A549 (cell line): Measurements from ENCODE around the gene KCNMA1. TPM values are rescaled to one million over a fixed set of nuclear protein-coding genes. Genes with fewer than 3 reads are reported as not detected.

ENCODE experiments used
- ATAC-seq, 2 experiments: fragments of 200-7000 bp in 1 of 2; fragments of >200 bp in 1 of 2; cut with Nextera tagmentation in 1 of 2; cut with Tn5 transposase in 1 of 2; 3 replicates each; pipeline versions ENCODE4 v1.8.0 to v1.9.1; 2018 to 2020; ENCODE audit warnings: mild to moderate bottlenecking in 1 of 2, moderate library complexity in 1 of 2
- CTCF ChIA-PET: fragments of 300-600 bp; sonication (Branson Sonifier 250); formaldehyde crosslinking; extraction: SDS; loops from one replicate; lab custom pipeline; 2021; ENCODE audit warnings: antibody characterized with exemption, inconsistent platforms; lab: Yijun Ruan, JAX
- POLR2A ChIA-PET: fragments of 350-600 bp; formaldehyde crosslinking; extraction: SDS; loops from one replicate; lab custom pipeline; 2021; ENCODE audit warnings: antibody characterized with exemption, inconsistent platforms; lab: Yijun Ruan, JAX
- DNase-seq, 2 experiments: peaks; one replicate each; pipeline versions ENCODE4 v3.0.0 to v3.0.0-alpha.2; 2011 to 2016; ENCODE audit warnings: low read depth in 1 of 2, low spot score in 1 of 2
- FAIRE-seq: peaks from 2 replicates; lab custom pipeline; 2011; peaks lifted over from hg19 to GRCh38; lab: Jason Lieb, UNC
- H3K27ac ChIP-seq, 2 experiments: fragments of >200 bp; sonication (Bioruptor Twin); formaldehyde crosslinking; 3 replicates each; pipeline ENCODE4 v1.5.1; 2016 to 2017
- H3K4me1 ChIP-seq: fragments of >200 bp; sonication (Bioruptor Twin); formaldehyde crosslinking; 3 replicates; pipeline ENCODE4 v1.6.1; 2016
- H3K4me2 ChIP-seq: fragments of >200 bp; sonication (Bioruptor Twin); formaldehyde crosslinking; 3 replicates; pipeline ENCODE4 v1.6.1; 2016
- H3K4me3 ChIP-seq: fragments of >200 bp; sonication (Bioruptor Twin); formaldehyde crosslinking; 3 replicates; pipeline ENCODE4 v1.5.1; 2016
- H3K9me3 ChIP-seq: fragments of >200 bp; sonication (Bioruptor Twin); formaldehyde crosslinking; 3 replicates; pipeline ENCODE4 v1.6.1; 2016
- CBX2 ChIP-seq: fragments of 200-600 bp; sonication (generic); IDR thresholded peaks from 2 replicates; pipeline ENCODE4 v1.6.1; 2016; ENCODE audit warnings: low read depth, mild to moderate bottlenecking, borderline replicate concordance
- CBX8 ChIP-seq: fragments of 200-600 bp; sonication (generic); IDR thresholded peaks from 2 replicates; pipeline ENCODE4 v1.6.1; 2016
- EHMT2 ChIP-seq: fragments of 200-600 bp; sonication (generic); IDR thresholded peaks from 2 replicates; pipeline ENCODE4 v1.6.1; 2016; ENCODE audit warnings: antibody characterized with exemption, low read depth, mild to moderate bottlenecking, moderate library complexity
- FOSL2 ChIP-seq, 2 experiments: fragments of 450-650 bp in 1 of 2; fragments of >200 bp in 1 of 2; sonication (Bioruptor Twin) in 1 of 2; formaldehyde crosslinking; IDR thresholded peaks; 2 replicates each; pipeline versions ENCODE4 v1.5.0 to v1.6.1; 2016 to 2020; ENCODE audit warnings: mild to moderate bottlenecking in 1 of 2, moderate library complexity in 1 of 2
- HEYL ChIP-seq: fragments of 250-450 bp; sonication (Bioruptor Pico); IDR thresholded peaks from 2 replicates; pipeline ENCODE4 v1.8.0; 2021; ENCODE audit warnings: mild to moderate bottlenecking, moderate library complexity
- HMGXB4 ChIP-seq: fragments of 250-450 bp; sonication (Bioruptor Pico); IDR thresholded peaks from 2 replicates; pipeline ENCODE4 v1.5.0; 2021; ENCODE audit warnings: mild to moderate bottlenecking, moderate library complexity, borderline replicate concordance
- JUNB ChIP-seq: fragments of >200 bp; sonication (Bioruptor Twin); formaldehyde crosslinking; IDR thresholded peaks from 2 replicates; pipeline ENCODE4 v1.6.1; 2016
- KDM5A ChIP-seq: fragments of 200-600 bp; sonication (generic); IDR thresholded peaks from 2 replicates; pipeline ENCODE4 v1.6.1; 2016; ENCODE audit warnings: antibody characterized with exemption, mild to moderate bottlenecking
- MAX ChIP-seq: IDR thresholded peaks from 2 replicates; pipeline ENCODE4 v1.6.1; 2012
- MAZ ChIP-seq: fragments of 150-350 bp; IDR thresholded peaks from 2 replicates; pipeline ENCODE4 v1.6.1; 2014; ENCODE audit warnings: antibody characterized with exemption, low read depth, low read length, borderline replicate concordance
- PHF8 ChIP-seq: fragments of 200-600 bp; sonication (generic); IDR thresholded peaks from 2 replicates; pipeline ENCODE4 v1.6.1; 2016; ENCODE audit warnings: low read depth, mild to moderate bottlenecking, antibody characterized with exemption, moderate library complexity, borderline replicate concordance
- RCOR1 ChIP-seq: fragments of 150-350 bp; IDR thresholded peaks from 2 replicates; pipeline ENCODE4 v1.6.1; 2014; ENCODE audit warnings: antibody characterized with exemption, low read length, low read depth
- RFX5 ChIP-seq: fragments of 450-650 bp; IDR thresholded peaks from 2 replicates; pipeline ENCODE4 v1.7.1; 2014; ENCODE audit warnings: antibody characterized with exemption, mild to moderate bottlenecking, moderate library complexity
- RNF2 ChIP-seq: fragments of 200-600 bp; sonication (generic); IDR thresholded peaks from 2 replicates; pipeline ENCODE4 v1.6.1; 2016; ENCODE audit warnings: low read depth, mild to moderate bottlenecking, antibody characterized with exemption, moderate library complexity, borderline replicate concordance
- SMC3 ChIP-seq: fragments of >200 bp; sonication (Bioruptor Twin); formaldehyde crosslinking; IDR thresholded peaks from 3 replicates; pipeline ENCODE4 v1.6.1; 2018; ENCODE audit warnings: inconsistent platforms
- SREBF2 ChIP-seq: fragments of 450-650 bp; IDR thresholded peaks from 2 replicates; pipeline ENCODE4 v1.6.1; 2014; ENCODE audit warnings: mild to moderate bottlenecking, moderate library complexity
- TFCP2L1 ChIP-seq: fragments of 250-450 bp; sonication (Bioruptor Pico); IDR thresholded peaks from 2 replicates; pipeline ENCODE4 v1.5.0; 2021; ENCODE audit warnings: mild to moderate bottlenecking
- ZC3H11A ChIP-seq: fragments of 450-650 bp; IDR thresholded peaks from 2 replicates; pipeline ENCODE4 v1.6.1; 2014; ENCODE audit warnings: antibody characterized with exemption, mild to moderate bottlenecking
- ZFP36 ChIP-seq: fragments of 450-650 bp; IDR thresholded peaks from 2 replicates; pipeline ENCODE4 v1.6.1; 2014; ENCODE audit warnings: borderline replicate concordance; ENCODE audit not compliant: partially characterized antibody
- ZNF302 ChIP-seq: fragments of 250-450 bp; sonication (Bioruptor Pico); IDR thresholded peaks from 2 replicates; pipeline ENCODE4 v1.9.0; 2021; ENCODE audit warnings: inconsistent platforms, mild to moderate bottlenecking, moderate library complexity
- WGBS: methylation state at CpG from one replicate; pipeline ENCODE4 v1.1.6; 2017; ENCODE audit errors: missing lambda C conversion rate; 5-methylcytosine and 5-hydroxymethylcytosine counted together
- polyA plus RNA-seq, 4 experiments: library from polyadenylated mRNA; depleted of rRNA in 3 of 4; stranded (reverse); fragments of >200 nt; fragmentation: RNase III in 1 of 4; extraction: RNeasy Plus Mini Kit Qiagen cat#74134 plus additional on column Dnase treatment in 1 of 4; gene quantifications; 2 replicates in 3 of 4; 3 replicates in 1 of 4; pipeline ENCODE4 v1.2.3, GENCODE V29; 2011 to 2017
- TF ChIP-seq, protein P1 (sequence below): fragments of 250-450 bp; sonication (Bioruptor Pico); IDR thresholded peaks from 2 replicates; pipeline ENCODE4 v1.5.0; 2020; ENCODE audit warnings: low read depth, mild to moderate bottlenecking, moderate library complexity
- TF ChIP-seq, protein P2 (sequence below): fragments of >200 bp; sonication (Bioruptor Twin); formaldehyde crosslinking; IDR thresholded peaks from 3 replicates; pipeline ENCODE4 v1.5.1; 2016
- TF ChIP-seq, protein P3 (sequence below): fragments of 450-650 bp; IDR thresholded peaks from 2 replicates; pipeline ENCODE4 v1.6.1; 2014; ENCODE audit warnings: antibody characterized with exemption
- TF ChIP-seq, protein P4 (sequence below): fragments of >200 bp; sonication (Bioruptor Twin); formaldehyde crosslinking; IDR thresholded peaks from 2 replicates; pipeline ENCODE4 v1.6.1; 2016

Gene KCNMA1
- polyA plus RNA-seq, 2 of the 4 experiments (the other 2 are of a cell fraction), result 14.9 to 30.6 TPM

DNA sequence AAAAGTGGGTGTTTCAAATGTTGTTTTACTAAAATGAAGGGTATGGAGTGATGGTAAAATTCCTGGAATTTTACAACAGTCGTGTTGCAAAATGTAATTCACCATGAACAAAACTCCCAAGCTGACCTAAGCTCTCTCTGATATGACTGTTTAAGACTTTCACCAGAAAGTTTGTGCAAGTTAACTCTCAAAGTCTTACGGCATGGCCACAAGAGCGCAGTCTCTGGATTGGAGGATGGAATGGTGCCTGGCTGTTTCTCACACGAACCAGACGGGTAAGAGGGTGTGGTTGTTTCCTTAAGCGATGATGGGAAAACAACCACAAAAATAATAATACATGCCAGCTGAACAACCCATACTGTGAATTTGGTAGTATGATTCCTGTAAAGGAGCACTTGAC, 662.5 kb downstream of the KCNMA1 start:
- Histone ChIP-seq H3K4me3 (no peak overlapping the region), H3K27ac (no peak overlapping the region), H3K9me3 (no peaks in the 10 kb centered on the region), H3K4me2 (no peak overlapping the region), H3K4me1 (no peaks in the 10 kb centered on the region)
- ATAC-seq, result no peak
- ChIA-PET POLR2A (no interaction called here), CTCF (interaction anchor here (3.5 kb wide), 1 partner anchor 10 kb away, joined by 17 read pairs; no protein-coding TSS in a partner anchor)
- FAIRE-seq, result no peak
- no peak for DNase-seq
- TF ChIP-seq EHMT2, result no peak
- TF ChIP-seq, protein P1, sequence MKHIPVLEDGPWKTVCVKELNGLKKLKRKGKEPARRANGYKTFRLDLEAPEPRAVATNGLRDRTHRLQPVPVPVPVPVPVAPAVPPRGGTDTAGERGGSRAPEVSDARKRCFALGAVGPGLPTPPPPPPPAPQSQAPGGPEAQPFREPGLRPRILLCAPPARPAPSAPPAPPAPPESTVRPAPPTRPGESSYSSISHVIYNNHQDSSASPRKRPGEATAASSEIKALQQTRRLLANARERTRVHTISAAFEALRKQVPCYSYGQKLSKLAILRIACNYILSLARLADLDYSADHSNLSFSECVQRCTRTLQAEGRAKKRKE (CRISPR knock-in tag), result no peak
- TF ChIP-seq, protein P2, sequence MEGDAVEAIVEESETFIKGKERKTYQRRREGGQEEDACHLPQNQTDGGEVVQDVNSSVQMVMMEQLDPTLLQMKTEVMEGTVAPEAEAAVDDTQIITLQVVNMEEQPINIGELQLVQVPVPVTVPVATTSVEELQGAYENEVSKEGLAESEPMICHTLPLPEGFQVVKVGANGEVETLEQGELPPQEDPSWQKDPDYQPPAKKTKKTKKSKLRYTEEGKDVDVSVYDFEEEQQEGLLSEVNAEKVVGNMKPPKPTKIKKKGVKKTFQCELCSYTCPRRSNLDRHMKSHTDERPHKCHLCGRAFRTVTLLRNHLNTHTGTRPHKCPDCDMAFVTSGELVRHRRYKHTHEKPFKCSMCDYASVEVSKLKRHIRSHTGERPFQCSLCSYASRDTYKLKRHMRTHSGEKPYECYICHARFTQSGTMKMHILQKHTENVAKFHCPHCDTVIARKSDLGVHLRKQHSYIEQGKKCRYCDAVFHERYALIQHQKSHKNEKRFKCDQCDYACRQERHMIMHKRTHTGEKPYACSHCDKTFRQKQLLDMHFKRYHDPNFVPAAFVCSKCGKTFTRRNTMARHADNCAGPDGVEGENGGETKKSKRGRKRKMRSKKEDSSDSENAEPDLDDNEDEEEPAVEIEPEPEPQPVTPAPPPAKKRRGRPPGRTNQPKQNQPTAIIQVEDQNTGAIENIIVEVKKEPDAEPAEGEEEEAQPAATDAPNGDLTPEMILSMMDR, result no peak
- no peak for TF ChIP-seq CBX2
- TF ChIP-seq RNF2, result no peak
- no peak for TF ChIP-seq KDM5A
- TF ChIP-seq SREBF2, result no peak
- no peak for TF ChIP-seq ZC3H11A
- TF ChIP-seq, protein P3, sequence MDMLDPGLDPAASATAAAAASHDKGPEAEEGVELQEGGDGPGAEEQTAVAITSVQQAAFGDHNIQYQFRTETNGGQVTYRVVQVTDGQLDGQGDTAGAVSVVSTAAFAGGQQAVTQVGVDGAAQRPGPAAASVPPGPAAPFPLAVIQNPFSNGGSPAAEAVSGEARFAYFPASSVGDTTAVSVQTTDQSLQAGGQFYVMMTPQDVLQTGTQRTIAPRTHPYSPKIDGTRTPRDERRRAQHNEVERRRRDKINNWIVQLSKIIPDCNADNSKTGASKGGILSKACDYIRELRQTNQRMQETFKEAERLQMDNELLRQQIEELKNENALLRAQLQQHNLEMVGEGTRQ, result no peak
- TF ChIP-seq RFX5, result no peak
- WGBS, result 56% methylated on average over 6 of the region's 6 CpGs

DNA sequence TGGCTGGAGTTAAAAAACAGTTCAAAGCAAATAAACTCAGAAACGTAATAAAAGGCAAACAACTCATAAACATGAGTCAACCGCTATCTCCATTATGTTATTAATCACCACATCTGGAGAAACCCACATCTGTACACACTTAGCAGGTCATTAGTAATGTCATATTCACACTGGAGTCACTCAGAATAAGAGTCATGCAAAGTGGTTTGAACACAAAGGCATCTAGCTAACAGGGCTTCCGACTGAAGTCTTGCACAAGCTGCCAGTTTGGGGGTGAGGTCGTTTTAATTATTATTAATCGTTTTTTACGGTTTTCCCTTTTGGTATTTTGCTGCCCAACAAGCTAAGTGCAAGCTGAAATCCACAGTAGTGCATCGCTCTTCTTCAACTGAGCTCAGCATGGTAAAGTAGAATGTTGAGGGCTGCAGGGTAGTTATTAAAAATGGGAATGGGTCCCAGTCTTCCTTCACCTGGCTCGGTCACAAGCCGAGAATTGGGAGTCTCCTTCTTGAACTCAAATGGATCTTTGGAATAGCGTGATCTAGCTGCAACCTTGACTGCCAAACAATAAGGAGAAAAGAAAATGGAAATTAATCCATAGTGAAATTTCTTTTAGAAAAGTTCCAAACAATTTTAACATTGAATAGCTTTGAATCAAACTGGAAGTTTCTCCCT, 663.5 kb downstream of the KCNMA1 start:
- CTCF ChIA-PET, result interaction anchor here (3.5 kb wide), 1 partner anchor 11 kb away, joined by 17 read pairs; no protein-coding TSS in a partner anchor
- DNase-seq (no peak), ATAC-seq (no peak), FAIRE-seq (no peak)
- no peak overlapping the region for H3K27ac ChIP-seq
- H3K4me1 ChIP-seq, result no peaks in the 10 kb centered on the region
- no peak overlapping the region for H3K4me3 ChIP-seq
- H3K9me3 ChIP-seq, result no peaks in the 10 kb centered on the region
- TF ChIP-seq CBX8 (no peak), RFX5 (no peak), TFCP2L1 (CRISPR knock-in tag) (no peak), ZNF302 (no peak), SMC3 (no peak), ZFP36 (no peak), FOSL2 (IDR thresholded peaks at IDR 0.05) (no peak), FOSL2 (CRISPR knock-in tag; IDR thresholded peaks at IDR 0.05) (no peak), RCOR1 (no peak), MAZ (no peak), JUNB (no peak), RNF2 (no peak), HMGXB4 (no peak), PHF8 (no peak), HEYL (CRISPR knock-in tag) (no peak), MAX (no peak)
- TF ChIP-seq, protein P2, result no peak
- TF ChIP-seq, protein P4, sequence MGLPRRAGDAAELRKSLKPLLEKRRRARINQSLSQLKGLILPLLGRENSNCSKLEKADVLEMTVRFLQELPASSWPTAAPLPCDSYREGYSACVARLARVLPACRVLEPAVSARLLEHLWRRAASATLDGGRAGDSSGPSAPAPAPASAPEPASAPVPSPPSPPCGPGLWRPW, result no peak
- POLR2A ChIA-PET, result no interaction called here
- no peak overlapping the region for H3K4me2 ChIP-seq
- 51% methylated on average over 10 of the region's 10 CpGs for WGBS
